Stimulated activated CD8-positive, alpha-beta memory T cell treated with anti-CD3 and anti-CD28 coated beads, Interleukin-7, amount 100 ng/mL, for 1 hour (primary cell): ENCODE data around the gene ADGRG4.

ENCODE experiments used
- DNase-seq, 2 donors: peaks; one replicate each; pipeline ENCODE4 v3.0.0-alpha.2; 2020; ENCODE audit warnings: low read depth in 2 of 2

The ADGRG4 gene

GRCh38 chrX:136292656-136293055 lies 8.1 kb upstream of the ADGRG4 start:
- DNase-seq = no peak

GRCh38 chrX:136295380-136295779 lies 5.4 kb upstream of the ADGRG4 start:
- no peak for DNase-seq

- DNase-seq = no peak
Observed at GRCh38 chrX:136303041-136303440, 2.3 kb downstream of the ADGRG4 start.

GRCh38 chrX:136304493-136304892 lies 3.7 kb downstream of the ADGRG4 start:
- DNase-seq = no peak

GRCh38 chrX:136306182-136306581 lies 5.4 kb downstream of the ADGRG4 start:
- no peak for DNase-seq

GRCh38 chrX:136307471-136307870 lies 6.7 kb downstream of the ADGRG4 start:
- no peak for DNase-seq

- no peak for DNase-seq
Observed at GRCh38 chrX:136310411-136310810, 9.6 kb downstream of the ADGRG4 start.

- no peak for DNase-seq
Observed at GRCh38 chrX:136318156-136318555, 17.4 kb downstream of the ADGRG4 start.

- DNase-seq = no peak
Observed at GRCh38 chrX:136318895-136319597, 18.3 kb downstream of the ADGRG4 start.

- no peak for DNase-seq
Observed at GRCh38 chrX:136319600-136319999, 18.8 kb downstream of the ADGRG4 start.

GRCh38 chrX:136321532-136321931 lies 20.8 kb downstream of the ADGRG4 start:
- DNase-seq = no peak

- no peak for DNase-seq
Observed at GRCh38 chrX:136322064-136322463, 21.3 kb downstream of the ADGRG4 start.

GRCh38 chrX:136325377-136325776 lies 24.6 kb downstream of the ADGRG4 start:
- no peak for DNase-seq

- no peak for DNase-seq
Observed at GRCh38 chrX:136328933-136329332, 28.2 kb downstream of the ADGRG4 start.

GRCh38 chrX:136336623-136337022 lies 35.9 kb downstream of the ADGRG4 start:
- no peak for DNase-seq

- no peak for DNase-seq
Observed at GRCh38 chrX:136339702-136340101, 38.9 kb downstream of the ADGRG4 start.

- no peak for DNase-seq
Observed at GRCh38 chrX:136344320-136344719, 43.6 kb downstream of the ADGRG4 start.

- DNase-seq = no peak
Observed at GRCh38 chrX:136346506-136346905, 45.7 kb downstream of the ADGRG4 start.

GRCh38 chrX:136347706-136348105 lies 46.9 kb downstream of the ADGRG4 start:
- DNase-seq = no peak

- no peak for DNase-seq
Observed at GRCh38 chrX:136353526-136354093, 52.8 kb downstream of the ADGRG4 start.

GRCh38 chrX:136354201-136354600 lies 53.4 kb downstream of the ADGRG4 start:
- no peak for DNase-seq

GRCh38 chrX:136369377-136369776 lies 68.6 kb downstream of the ADGRG4 start:
- no peak for DNase-seq

GRCh38 chrX:136376713-136377112 lies 76.0 kb downstream of the ADGRG4 start:
- DNase-seq = no peak
